Measurements from ENCODE around the gene VPREB3. TPM values are rescaled to one million over a fixed set of nuclear protein-coding genes. Genes with fewer than 3 reads are reported as not detected.
A peak's percentile ranks its signal among the peaks of the same experiment; 100 is the strongest.

Gene VPREB3
- total RNA-seq, 2 donors from 2014 or later, result not detected

GRCh38 chr22:23796461-23796860 lies 42.2 kb upstream of the VPREB3 start:
- Histone ChIP-seq H3K9me3 (no peaks in the 10 kb centered on the region), H3K4me3 (no peak overlapping the region), H3K27ac (no peak overlapping the region), H3K27me3 (no peaks in the 10 kb centered on the region), H3K36me3 (peaks cover 77% of the 10 kb centered on the region), H3K4me1 (peaks cover 0 to 6% of the 10 kb centered on the region in 2 donors)
- DNase-seq (ENCODE audit: low spot score), result no peak
- no peak for TF ChIP-seq CTCF (IDR thresholded peaks at IDR 0.05)

GRCh38 chr22:23793326-23793725 lies 39.1 kb upstream of the VPREB3 start:
- Histone ChIP-seq H3K9me3 (no peaks in the 10 kb centered on the region), H3K4me3 (no peak overlapping the region), H3K36me3 (peaks cover 55% of the 10 kb centered on the region), H3K27me3 (no peaks in the 10 kb centered on the region), H3K27ac (no peak overlapping the region), H3K4me1 (peaks cover 0 to 35% of the 10 kb centered on the region in 2 donors)
- TF ChIP-seq CTCF (IDR thresholded peaks at IDR 0.05), result no peak
- DNase-seq (ENCODE audit: low spot score), result no peak

- H3K36me3 ChIP-seq, result peaks cover 48% of the 10 kb centered on the region
- no peaks in the 10 kb centered on the region for H3K9me3 ChIP-seq
- H3K4me1 ChIP-seq, result peaks cover 0 to 45% of the 10 kb centered on the region in 2 donors
- no peaks in the 10 kb centered on the region for H3K27me3 ChIP-seq
- H3K4me3 ChIP-seq, result no peak overlapping the region
- H3K27ac ChIP-seq, result no peak overlapping the region
- no peak for TF ChIP-seq CTCF (IDR thresholded peaks at IDR 0.05)
- no peak for DNase-seq (ENCODE audit: low spot score)
These were observed 37.8 kb upstream of the VPREB3 start for GRCh38 chr22:23791738-23792645.

GRCh38 chr22:23790819-23791737 lies 36.9 kb upstream of the VPREB3 start:
- TF ChIP-seq CTCF (IDR thresholded peaks at IDR 0.05), result no peak
- no peak overlapping the region for H3K4me3 ChIP-seq
- no peaks in the 10 kb centered on the region for H3K27me3 ChIP-seq
- H3K4me1 ChIP-seq, result peaks cover 0 to 50% of the 10 kb centered on the region in 2 donors
- peaks cover 41% of the 10 kb centered on the region for H3K36me3 ChIP-seq
- DNase-seq (ENCODE audit: low spot score), result no peak
- H3K9me3 ChIP-seq, result no peaks in the 10 kb centered on the region
- H3K27ac ChIP-seq, result no peak overlapping the region

- Histone ChIP-seq H3K27ac (peak overlapping the region in 1 of 2 donors; percentile 37), H3K4me1 (peaks cover 0 to 52% of the 10 kb centered on the region in 2 donors), H3K27me3 (no peaks in the 10 kb centered on the region), H3K36me3 (peaks cover 27% of the 10 kb centered on the region), H3K4me3 (no peak overlapping the region), H3K9me3 (no peaks in the 10 kb centered on the region)
- no peak for TF ChIP-seq CTCF (IDR thresholded peaks at IDR 0.05)
- DNase-seq (ENCODE audit: low spot score), result no peak
These were observed 35.4 kb upstream of the VPREB3 start for GRCh38 chr22:23789638-23790037.

All from right atrium auricular region (tissue), 2 donors.